NAMALWA (cell line): ENCODE results near the gene MCF2L2.
"Not testable (repeated sequence)": the region's sequence is repeated elsewhere in the genome, so short reads cannot be mapped to it uniquely, and the experiment has no call there.

Experiments used
- DNase-seq: peaks from one replicate; pipeline ENCODE4 v3.0.0-alpha.2; 2015; ENCODE audit warnings: low spot score

Gene MCF2L2

DNA sequence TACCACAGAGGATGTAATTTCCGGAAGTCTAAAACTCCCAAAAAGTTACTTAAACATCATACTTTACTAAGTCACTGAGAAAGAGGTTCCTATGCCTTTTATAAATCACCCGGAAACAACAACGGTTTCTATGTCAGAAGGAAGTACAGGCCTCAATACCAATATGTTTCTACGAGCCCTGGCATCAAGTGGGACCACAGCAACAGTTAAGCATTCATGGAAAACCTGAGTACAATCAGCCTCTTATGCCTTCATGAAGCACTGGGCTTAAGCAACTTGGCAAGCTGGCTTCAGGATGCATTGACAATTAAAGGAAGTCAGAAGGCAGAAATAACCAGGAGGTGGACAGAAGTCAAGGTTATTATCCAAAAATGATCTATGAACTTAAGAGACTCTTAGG, 194.5 kb downstream of the MCF2L2 start:
- DNase-seq: no peak

- no peak for DNase-seq
Measured at GRCh38 chr3:183230826-183231225, 197.6 kb downstream of the MCF2L2 start.

GRCh38 chr3:183230251-183230650, 198.2 kb downstream of the MCF2L2 start:
- not testable (repeated sequence) for DNase-seq

GRCh38 chr3:183229178-183229577, 199.2 kb downstream of the MCF2L2 start:
- DNase-seq: no peak

- DNase-seq: no peak
Measured at GRCh38 chr3:183227586-183227985, 200.8 kb downstream of the MCF2L2 start.

DNA sequence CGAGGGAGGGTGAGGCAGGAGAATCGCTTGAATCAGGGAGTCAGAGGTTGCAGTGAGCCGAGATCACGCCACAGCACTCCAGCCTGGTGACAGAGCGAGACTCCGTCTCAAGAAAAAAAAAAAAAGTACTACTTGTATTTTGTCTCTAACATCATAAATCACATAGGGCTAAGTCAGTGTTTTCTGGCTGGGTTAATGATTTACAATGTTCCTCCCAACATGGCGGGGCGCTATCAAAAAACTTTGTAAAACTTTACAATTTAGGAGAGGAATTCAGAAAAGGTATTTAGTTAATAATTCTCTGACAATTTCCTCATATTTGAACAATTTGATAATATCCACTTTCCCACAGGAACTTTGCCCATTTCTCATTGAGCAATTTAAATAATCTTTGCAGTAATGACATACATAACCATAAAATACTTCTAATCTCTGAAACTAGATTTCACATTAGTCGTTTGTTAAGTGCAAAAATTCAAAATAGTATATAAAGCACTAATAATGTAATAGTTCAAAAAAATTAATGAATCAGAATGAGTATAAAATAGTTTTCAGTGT, 202.0 kb downstream of the MCF2L2 start:
- DNase-seq: no peak

DNA sequence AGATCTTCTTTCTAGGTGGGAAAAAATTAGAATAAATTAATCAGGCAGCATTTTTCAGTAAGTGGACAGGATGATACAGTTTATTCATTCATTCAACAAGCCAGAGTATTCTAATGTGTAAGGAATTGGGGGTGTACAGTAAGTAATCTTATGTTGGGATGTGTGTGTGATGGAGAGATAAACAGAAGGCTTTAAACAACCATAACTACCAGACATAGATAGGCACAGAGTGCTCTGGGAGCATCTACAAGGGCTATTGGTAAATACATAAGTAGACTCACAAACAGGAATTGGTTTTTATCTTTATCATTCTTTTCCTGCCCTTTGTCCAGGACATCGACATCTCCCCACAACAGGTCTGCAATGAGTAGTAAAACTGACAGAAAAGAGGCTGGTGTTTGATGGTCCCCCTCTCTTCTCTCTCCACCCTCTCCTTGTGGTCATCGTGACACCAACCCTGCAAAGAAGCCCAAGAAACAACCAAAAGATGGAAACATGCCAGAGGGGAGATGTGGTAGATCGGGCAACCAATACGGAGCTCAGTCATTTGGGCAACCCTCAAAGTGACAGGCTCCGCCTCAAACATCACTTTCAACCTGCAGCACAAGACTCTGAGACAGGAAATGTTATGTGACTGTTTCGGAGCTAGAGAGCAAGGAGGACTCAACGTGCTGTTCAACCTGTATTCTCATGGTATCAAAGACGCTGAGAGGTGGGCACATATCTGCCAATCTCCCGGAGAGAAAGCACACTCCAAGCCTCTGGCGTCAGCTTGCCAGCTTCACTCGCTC, 204.0 kb downstream of the MCF2L2 start:
- DNase-seq: no peak

DNA sequence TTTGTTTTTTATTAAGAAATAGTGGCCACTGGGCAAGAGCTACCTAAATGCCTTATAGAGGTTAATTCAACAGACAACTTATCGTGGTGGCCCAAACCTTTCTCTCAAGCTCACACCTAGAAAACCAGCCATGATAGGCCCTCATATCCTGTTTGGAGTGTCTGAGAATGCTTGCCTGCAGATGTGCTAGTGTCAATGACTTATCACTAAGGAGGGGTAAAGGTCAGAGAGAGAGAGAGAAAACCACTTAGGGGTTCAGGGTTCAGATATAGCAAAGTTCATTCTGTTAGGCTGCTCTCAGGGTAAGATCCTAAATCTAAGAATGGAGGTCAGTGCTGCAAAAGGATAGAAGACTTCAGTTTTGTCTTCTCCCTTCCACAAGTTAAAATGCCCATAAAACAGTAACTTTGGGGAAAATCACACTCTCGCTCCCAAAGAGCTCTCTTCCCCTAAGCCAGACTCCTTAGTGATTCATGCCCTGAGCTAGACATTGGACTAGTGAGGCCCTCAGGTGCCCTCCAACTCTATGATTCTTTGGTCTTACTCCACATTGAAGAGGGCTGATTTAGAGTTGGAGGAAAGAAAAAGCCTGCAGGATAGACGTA, 205.7 kb downstream of the MCF2L2 start:
- no peak for DNase-seq

DNA sequence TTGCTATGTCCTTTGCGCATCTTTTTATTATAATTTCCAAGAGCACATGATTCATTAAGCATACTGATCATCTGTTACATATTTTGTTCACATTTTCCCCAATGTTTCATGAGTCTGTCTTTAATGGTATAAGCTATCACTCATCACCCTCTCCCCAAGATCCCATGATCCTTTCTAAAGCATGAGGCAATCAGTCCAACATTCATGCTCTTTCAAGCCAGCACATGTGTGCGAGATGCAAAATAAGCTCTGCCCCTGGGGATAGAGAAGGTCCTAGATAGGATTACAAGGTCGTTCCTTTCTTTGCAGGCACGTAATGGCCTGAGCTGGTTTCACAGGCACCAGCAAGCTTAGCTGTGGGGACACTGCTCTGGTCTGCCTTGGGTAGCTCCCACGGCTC, 207.6 kb downstream of the MCF2L2 start:
- DNase-seq: no peak

- DNase-seq: no peak
Measured at GRCh38 chr3:183218826-183219225, 209.6 kb downstream of the MCF2L2 start.

- no peak for DNase-seq
Measured at GRCh38 chr3:183217548-183218332, 210.7 kb downstream of the MCF2L2 start.

DNA sequence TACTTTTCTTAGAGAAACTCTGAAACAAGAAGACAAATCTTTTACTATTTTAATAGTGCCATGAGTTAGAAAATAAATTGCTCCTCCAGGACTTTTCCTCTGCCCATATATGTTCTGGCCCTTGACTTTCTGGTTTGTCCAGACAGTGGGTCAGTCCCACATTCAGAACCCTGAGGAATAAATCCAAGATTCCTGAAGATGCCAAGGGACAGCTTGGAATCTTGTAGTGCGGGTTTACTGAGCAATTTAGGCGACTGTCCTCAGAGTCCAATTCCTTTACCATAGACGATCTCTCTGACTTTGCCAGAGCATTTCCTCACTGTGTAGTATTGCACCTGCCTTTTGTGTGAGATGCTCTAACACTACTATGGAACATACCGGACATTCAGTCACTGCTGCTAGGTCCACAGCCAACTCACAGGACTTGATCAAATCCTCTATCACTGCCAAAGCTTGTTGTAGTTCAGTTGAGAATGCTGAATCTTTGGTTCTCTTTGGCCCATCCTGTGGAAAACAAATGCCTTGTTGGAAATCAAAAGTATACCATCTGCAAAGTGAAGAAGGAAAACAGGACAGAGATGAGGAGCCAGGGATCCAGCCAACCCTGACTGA, 212.7 kb downstream of the MCF2L2 start:
- DNase-seq: no peak

- peak; percentile 46 for DNase-seq
Measured at GRCh38 chr3:183214277-183214612, 214.2 kb downstream of the MCF2L2 start.

- no peak for DNase-seq
Measured at GRCh38 chr3:183213415-183214276, 214.8 kb downstream of the MCF2L2 start.

- DNase-seq: peak; percentile 58
Measured at GRCh38 chr3:183212565-183212964, 215.9 kb downstream of the MCF2L2 start.

GRCh38 chr3:183212096-183212495, 216.3 kb downstream of the MCF2L2 start:
- DNase-seq: no peak

- DNase-seq: no peak
Measured at GRCh38 chr3:183211352-183211751, 217.1 kb downstream of the MCF2L2 start.

DNA sequence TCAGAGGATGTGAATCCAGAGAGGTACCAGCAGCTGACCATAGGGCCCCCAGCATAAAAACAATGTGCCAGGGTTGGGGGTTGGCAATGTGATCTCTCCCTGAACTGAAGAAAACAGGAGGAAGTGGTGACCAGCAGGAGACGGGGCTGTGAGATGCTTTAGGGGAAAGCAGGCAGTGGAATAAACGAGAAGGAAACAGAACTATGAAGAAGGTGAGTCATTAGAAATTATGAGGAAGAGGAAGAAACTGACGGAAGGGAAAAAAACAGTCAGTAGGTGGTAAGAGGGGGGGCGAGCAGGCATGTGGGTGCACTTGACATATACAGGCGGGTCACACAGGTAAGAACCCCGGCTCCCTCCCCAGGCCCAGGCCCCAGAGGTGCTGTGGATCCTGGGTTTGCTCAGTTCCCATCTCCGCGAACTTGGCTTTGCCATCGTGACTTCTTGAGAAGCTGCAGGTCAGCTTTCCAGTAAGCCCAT, 217.5 kb downstream of the MCF2L2 start:
- DNase-seq: no peak

GRCh38 chr3:183210341-183210740, 218.1 kb downstream of the MCF2L2 start:
- no peak for DNase-seq

GRCh38 chr3:183208800-183209199, 219.6 kb downstream of the MCF2L2 start:
- no peak for DNase-seq

DNA sequence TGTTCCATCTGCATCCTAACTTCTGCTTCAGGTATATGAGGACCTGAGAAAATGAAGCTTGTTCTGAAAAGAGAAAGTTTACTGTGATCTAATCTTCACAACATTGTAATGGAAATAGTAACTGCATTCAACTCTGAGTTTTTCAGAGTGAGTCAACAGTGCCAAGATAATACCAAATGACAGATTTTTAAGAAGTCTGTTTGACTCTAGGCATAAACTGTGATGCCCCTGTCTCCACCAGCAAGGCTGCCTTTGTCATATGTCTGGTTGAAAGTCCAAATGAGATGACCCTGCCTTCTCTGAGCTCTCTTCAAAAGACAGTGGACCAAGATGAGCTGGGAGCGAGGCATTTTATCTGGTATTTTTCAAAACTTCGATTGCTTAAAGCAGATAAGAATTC, 220.2 kb downstream of the MCF2L2 start:
- no peak for DNase-seq
